Esophagus mucosa (tissue), 1 donor: Measurements from ENCODE around the gene RSPH4A. TPM values are rescaled to one million over a fixed set of nuclear protein-coding genes. Genes with fewer than 3 reads are reported as not detected.
"Not testable (repeated sequence)": the region's sequence is repeated elsewhere in the genome, so short reads cannot be mapped to it uniquely, and the experiment has no call there.

Experiments used
- ATAC-seq: fragments of 200-7000 bp; cut with Tn5 transposase; one replicate; pipeline ENCODE4 v1.9.1; 2020
- total RNA-seq: library from RNA; stranded (reverse); gene quantifications from one replicate; pipeline ENCODE4 v1.2.4, GENCODE V29; 2023
- donor health status: DM: yes; HTN: yes; CAD: no.

RSPH4A gene
- total RNA-seq, 1 donor from 2014 or later, result not detected

GRCh38 chr6:116629563-116629981, 13.3 kb downstream of the RSPH4A start:
- no peak for ATAC-seq

- ATAC-seq, result peak; percentile 18
These were observed 15.2 kb downstream of the RSPH4A start for GRCh38 chr6:116631379-116631990.

GRCh38 chr6:116633685-116634084, 17.4 kb downstream of the RSPH4A start:
- no peak for ATAC-seq

GRCh38 chr6:116648156-116648555, 31.9 kb downstream of the RSPH4A start:
- no peak for ATAC-seq

- no peak for ATAC-seq
These were observed 32.9 kb downstream of the RSPH4A start for GRCh38 chr6:116649129-116649528.

GRCh38 chr6:116651916-116652315, 35.6 kb downstream of the RSPH4A start:
- ATAC-seq, result no peak

- no peak for ATAC-seq
These were observed 45.3 kb downstream of the RSPH4A start for GRCh38 chr6:116661594-116661993.

GRCh38 chr6:116662202-116662601, 45.9 kb downstream of the RSPH4A start:
- no peak for ATAC-seq

GRCh38 chr6:116663308-116663707, 47.0 kb downstream of the RSPH4A start:
- ATAC-seq, result no peak

GRCh38 chr6:116664169-116664568, 47.9 kb downstream of the RSPH4A start:
- ATAC-seq, result not testable (repeated sequence)

- no peak for ATAC-seq
These were observed 49.2 kb downstream of the RSPH4A start for GRCh38 chr6:116665464-116665863.

GRCh38 chr6:116666869-116667268, 50.6 kb downstream of the RSPH4A start:
- ATAC-seq, result no peak

- ATAC-seq, result peak; percentile 30
These were observed 51.3 kb downstream of the RSPH4A start for GRCh38 chr6:116667623-116668022.

GRCh38 chr6:116672306-116672705, 56.0 kb downstream of the RSPH4A start:
- ATAC-seq, result no peak

GRCh38 chr6:116676021-116676420, 59.7 kb downstream of the RSPH4A start:
- no peak for ATAC-seq

- ATAC-seq, result peak; percentile 98
These were observed 64.8 kb downstream of the RSPH4A start, which contains the start of gene KPNA5 for GRCh38 chr6:116680880-116681672. Gene KPNA5, plus strand, starts transcription at chr6:116681211. Its CDS starts 124 bp downstream, at chr6:116681335.

GRCh38 chr6:116682334-116682712, 66.0 kb downstream of the RSPH4A start:
- no peak for ATAC-seq

Other genes starting within 250 kb of the RSPH4A start
- 32.7 TPM for gene DSE, start 245.5 kb upstream of the RSPH4A start, total RNA-seq
- gene CALHM6, start 155.1 kb upstream of the RSPH4A start, total RNA-seq, result 0.20 TPM
- 0.12 TPM for gene CALHM5, start 104.8 kb upstream of the RSPH4A start, total RNA-seq
- gene TRAPPC3L, start 70.8 kb upstream of the RSPH4A start, total RNA-seq, result not detected
- not detected for gene CALHM4, start 62.7 kb upstream of the RSPH4A start, total RNA-seq
- 28.4 TPM for gene RWDD1, start 45.0 kb upstream of the RSPH4A start, total RNA-seq
- gene ZUP1, start 52.3 kb downstream of the RSPH4A start, total RNA-seq, result 10.0 TPM
- gene KPNA5, start 64.7 kb downstream of the RSPH4A start, total RNA-seq, result 5.7 TPM
- gene FAM162B, start 149.2 kb downstream of the RSPH4A start, total RNA-seq, result 0.92 TPM
- not detected for gene GPRC6A, start 212.6 kb downstream of the RSPH4A start, total RNA-seq